GM18502 (cell line): Measurements from ENCODE around the gene CHGA.

ENCODE experiments used
- ATAC-seq: cut with Tn5 transposase; IDR thresholded peaks from one replicate; pipeline ENCODE4 v1.9.1; 2021; ENCODE audit warnings: mild to moderate bottlenecking; ENCODE audit not compliant: unreplicated experiment, poor library complexity

The CHGA gene

DNA sequence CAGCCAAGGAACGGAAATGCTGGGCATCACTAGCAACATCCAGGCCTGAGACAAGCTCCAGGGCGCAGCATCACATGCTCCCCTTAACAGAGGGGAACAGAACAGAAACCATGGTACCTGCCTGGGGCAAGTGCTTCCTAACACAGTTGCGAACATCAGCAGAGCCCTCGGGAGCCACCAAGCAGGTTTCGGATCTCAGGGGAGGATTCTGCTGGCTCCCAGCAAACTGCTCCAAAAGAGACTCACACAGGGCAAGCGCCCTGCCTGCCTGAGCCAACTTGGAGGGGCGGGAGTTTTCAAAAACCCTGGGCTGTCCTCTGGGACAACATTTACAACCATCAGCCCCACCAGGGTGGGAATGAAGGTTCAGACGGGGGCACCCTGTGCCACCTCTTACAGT, 19.6 kb downstream of the CHGA start:
- no peak for ATAC-seq

DNA sequence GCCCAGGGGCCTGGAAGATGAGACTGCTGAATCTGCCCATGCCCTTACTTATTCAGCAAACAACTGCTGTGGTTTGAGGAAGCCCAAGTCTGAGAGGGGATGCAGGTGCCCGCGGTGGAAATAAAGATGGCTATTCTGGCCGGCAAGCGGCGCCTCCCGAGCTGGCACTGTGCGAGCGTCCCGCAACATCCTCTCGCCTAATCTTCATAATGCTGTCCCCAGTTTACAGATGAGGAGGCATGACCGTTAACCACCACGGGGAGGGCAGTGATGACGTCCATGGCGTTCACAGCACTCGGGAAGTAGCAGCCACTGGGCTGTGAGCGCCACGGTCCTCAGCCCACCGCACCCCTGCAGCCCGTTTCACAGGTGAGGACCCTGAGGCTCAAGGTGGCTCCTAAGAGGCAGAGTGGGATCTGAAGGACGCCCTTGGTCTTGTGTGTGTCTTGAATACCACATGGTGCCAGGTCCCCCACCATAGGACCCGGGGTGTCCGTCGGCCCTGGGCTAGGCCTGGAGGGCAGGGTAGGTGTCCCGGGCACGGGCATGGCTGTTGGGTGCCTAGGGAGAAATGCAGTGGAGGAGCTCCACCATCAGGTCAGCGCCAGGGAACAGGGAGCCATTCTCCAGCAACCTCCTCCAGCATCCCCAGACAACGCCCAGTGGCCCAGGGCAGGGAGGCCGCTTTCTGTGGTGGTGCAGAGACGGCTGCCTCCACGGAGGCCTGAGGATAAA, 20.2 kb downstream of the CHGA start:
- no peak for ATAC-seq

DNA sequence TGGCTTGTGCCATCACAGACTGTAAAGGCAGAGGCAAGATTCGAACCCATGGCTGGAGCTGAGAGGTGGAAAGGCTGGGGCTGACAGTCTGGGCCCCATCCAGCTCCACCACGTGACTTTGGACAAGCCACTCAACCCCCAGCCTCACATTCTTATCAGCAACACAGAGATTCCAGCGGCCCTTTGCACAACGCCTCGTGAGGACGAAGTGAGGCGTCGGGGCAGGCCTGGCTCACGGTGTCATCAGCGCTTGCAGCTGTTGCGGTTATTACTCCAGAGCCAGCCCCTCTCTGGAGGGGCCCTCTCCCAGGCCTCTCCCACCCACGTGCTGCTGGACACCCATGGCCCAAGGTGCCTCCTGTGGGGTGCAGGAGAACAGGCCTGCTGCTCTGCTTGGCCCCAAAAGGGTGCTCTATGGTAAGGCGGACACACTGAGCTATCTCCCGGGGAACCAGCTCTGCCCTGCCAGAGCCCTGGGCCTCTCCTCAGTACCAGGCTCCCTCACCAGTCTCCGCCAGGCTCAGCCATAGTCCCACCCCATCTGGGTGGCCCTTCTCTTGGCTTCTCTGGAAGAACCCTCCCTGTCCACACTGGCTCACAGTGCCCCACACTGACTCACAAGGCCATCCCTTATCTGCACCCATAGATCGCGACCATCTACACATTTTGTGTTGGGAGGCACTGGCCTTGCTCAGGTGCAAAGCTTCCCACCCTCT, 21.1 kb downstream of the CHGA start:
- ATAC-seq = no peak

DNA sequence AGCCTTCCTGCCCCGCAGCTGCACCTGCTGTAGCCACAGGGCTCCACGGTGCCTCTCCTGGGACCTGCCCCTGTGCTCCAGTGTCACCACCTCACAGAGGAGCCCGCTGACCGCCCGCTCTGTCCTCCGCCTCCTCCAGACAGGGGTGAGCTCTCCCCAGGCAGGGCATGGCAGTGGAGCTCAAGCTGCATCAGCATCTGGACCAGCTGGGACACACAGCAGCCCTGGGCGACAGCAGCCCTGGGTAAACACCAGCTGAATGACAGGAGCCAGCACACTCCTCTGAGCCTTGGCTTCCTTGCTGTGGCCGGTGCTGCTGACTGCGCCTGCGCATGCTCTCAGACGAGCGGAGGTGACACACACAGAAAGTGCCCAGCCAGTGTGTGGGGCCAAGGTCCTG, 22.0 kb downstream of the CHGA start:
- no peak for ATAC-seq

DNA sequence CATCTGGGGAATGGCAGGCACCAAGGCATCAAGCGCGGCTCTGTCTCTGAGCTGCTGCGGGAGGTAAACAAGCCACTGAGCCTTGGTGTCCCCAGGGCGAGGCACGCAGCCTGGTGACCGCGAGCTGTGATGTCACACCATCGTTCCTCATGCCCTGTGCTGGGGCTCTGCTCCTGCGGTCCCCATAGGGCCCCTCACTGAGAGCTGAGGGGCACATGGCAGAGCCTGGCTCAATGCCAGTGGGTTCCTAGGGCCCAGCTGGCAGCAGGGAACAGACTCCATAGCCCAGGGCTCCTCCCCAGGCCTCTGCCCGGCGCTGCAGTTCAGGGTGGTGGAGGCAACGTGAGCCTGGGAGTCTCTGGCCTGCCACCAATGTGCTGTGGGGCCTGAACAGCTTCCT, 22.6 kb downstream of the CHGA start:
- no peak for ATAC-seq

DNA sequence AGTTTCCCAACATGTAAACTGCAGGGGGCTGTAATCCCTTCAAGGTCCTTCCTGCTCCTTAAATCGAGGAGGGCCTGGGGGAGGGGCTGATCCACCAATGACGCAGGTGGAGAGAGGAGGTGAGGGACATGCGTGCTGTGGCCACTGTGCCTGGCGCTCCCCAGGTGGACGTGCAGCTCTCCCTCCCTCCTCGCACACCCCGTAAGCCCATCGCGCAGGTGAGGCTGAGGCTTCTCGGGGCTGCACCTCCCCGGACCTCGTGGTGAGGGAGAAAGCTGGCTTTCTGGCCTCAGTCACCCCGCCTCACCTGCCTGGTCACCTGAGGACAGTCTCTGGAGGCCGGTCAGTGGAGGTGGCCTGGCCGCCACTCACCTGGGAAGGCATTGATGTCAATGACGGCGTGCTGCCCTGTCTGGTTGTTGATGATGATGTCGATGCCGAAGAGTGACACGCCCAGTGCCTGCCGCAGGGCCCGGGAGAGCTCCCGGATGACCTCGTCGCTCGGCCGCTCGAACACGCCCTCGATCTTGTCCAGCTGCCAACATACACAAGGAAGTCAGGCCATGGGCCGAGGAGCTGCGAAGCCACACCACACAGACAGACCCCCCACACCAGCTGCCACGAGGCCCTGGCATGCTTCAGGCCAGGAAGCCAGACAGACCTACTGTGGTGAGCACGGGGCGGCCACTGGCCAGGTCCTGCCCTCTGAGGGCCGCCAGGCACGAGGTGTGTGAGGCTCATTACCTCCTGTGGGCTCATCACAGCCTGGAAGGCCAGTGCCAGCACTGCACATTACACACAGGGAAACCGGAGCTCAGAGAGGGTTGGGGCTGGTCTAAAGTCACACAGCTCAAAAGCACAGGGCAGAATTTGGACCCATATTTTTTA, 23.3 kb downstream of the CHGA start:
- no peak for ATAC-seq

DNA sequence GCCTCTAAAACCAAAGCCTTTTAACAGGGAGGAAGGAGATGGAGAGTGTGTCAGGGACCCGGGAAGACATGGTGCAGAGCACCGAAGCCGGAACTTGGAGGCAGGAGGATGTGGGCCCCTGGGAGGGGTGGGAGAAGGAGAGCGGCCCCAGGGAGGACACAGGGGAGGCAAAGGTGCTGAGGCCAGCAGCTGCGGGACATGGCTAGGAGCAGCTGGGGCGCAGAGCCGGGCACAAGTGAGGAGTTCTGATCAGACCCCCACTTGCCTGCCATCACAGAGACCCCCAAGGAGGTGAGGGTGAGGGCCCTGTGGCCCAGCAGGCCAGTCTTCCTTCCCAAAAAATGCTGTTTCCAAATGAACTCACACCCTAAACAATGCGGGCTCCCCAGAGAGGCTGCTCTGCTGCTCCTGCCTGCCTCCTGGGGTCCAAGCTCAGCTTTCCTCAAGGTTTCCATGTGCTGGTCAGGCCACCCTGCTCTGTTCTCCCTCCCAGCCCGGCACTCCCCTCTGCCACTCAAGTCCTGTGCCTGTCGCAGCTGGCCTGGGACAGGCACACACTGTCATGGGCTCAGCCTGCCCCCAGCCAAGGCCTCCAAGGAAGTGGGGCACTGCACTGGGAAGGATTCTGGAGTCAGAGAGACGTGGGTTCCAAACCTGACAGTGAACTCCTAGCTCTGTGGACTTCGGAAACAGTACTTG, 24.0 kb downstream of the CHGA start:
- ATAC-seq = no peak

DNA sequence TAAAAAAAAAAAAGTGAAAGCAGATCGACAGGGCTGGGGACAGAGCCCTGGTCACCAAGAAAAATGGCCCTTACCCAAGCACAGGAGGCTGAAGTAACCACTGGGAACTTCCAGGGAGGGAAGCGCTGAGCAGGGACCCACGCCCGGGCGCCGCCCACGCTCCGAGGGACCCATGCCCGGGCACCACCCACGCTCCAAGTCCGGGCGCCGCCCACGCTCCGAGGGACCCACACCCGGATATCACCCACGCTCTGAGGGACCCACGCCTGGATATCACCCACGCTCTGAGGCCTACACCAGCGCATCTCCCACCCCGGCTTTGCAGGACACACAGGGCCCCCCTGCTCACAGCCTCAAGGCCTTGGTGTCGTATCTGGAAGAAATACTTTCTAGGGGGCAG, 25.7 kb downstream of the CHGA start:
- ATAC-seq = no peak

DNA sequence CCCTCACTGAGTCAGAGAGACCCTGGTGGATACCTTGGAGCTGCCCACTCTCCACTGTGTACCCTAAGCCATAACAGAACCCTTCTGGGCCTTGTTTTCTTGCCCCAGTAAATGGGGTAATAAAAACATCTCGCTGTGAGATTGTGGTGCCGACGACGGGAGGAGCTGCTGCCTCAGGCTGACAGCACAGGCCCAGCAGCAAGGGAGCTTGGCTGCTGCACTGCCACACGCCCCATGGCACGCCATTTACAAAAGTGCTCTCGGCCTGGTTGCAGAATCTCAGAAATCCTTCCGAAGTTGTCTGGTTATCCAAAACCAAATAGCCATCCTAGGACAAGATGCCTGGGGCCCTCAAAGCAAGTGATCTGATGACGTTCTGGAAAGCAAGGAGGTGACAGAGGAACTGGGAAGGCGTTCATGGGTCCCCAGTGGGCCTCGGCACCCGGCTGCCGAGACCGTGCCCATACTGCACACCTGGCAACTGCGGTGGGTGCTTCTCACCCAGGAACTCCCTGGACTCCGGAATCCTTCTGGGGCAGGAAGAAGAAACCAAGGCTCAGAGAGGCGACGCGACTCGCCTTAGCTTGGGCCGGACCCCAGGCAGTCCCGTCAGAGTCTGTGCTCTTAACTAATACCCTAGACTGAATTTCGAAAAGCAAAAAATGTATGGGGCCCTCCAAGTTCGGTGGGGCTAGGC, 26.7 kb downstream of the CHGA start:
- no peak for ATAC-seq

DNA sequence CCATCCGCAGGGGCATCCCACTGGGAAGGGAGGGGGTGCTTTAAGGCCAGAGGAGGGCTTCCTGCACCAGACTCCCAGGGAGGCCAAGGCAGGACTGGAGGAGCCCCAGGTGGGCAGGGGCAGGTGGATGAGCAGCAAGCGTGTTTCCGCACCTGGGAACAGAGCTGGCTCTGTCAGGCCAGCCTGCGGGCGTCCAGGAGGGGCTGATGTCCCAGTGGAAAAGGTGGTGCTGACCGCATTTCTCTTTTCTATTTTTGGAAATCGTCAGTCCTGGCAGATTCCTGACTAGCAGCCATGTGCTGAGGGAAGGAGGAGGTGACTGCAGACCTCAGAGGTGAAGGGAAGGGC, 27.2 kb downstream of the CHGA start:
- ATAC-seq = no peak

DNA sequence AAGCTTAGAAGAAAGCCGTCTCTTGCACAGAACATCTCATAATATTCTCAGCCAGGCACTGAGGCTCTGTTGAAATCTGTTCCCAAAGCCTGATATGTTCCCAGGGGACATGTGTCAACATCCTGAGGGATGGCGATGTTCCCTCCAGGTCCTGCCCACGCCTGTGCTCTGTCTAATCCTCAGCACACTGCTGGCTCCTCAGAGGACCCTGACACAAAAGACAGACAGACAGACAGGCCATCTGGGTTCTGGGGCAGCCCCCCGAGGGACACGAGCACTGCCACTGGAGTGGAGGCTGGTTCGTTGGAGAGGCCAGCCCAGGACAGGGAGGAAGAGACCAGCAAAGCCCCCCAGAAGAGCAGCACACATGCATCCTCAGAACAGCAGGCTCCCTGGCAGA, 27.8 kb downstream of the CHGA start:
- no peak for ATAC-seq

DNA sequence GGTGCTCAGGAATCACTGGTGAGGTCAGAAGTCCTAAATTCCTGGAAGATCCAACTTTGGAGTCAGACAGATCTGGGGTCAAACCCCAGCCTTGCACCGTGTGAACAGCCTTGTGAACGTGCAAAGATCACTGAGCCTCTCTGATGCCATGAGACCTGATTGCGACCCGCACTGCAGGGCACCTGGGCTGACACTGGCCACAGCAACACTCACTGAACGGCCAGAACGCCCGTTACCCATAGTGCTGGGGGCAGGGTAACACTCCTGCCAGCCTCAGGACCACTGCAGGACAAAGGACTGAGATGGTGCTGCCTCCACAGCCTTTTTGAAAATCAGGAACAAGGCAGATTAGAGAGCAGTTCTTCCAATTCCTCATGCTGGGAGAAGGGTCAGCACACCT, 28.3 kb downstream of the CHGA start:
- ATAC-seq = no peak

DNA sequence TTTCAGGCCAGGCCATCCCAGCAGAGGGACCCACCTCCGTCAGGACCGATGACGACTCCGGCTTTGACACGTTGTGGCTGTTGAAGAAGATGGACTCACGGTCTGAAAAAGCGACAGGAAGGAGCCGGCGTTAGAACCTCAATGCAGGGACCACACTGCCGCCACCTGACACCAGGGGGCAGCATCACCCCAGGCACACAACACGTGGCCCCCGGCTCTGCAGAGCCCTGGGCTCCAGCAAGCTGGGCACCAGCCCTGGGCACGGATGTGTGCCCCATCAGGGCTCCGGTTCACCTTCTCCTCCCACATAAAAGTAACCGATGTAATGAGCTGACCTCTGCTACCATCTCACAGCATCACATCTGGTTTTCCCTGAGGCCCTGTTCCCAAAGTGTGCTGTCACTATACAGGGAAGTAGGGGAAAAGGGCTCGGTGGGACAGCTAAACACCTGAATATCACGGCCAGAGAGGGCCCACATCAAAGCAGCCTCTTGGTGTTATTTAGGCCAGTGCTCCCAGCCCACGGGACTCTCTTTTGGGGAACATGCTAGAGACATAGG, 29.0 kb downstream of the CHGA start:
- ATAC-seq = peak; percentile 76

DNA sequence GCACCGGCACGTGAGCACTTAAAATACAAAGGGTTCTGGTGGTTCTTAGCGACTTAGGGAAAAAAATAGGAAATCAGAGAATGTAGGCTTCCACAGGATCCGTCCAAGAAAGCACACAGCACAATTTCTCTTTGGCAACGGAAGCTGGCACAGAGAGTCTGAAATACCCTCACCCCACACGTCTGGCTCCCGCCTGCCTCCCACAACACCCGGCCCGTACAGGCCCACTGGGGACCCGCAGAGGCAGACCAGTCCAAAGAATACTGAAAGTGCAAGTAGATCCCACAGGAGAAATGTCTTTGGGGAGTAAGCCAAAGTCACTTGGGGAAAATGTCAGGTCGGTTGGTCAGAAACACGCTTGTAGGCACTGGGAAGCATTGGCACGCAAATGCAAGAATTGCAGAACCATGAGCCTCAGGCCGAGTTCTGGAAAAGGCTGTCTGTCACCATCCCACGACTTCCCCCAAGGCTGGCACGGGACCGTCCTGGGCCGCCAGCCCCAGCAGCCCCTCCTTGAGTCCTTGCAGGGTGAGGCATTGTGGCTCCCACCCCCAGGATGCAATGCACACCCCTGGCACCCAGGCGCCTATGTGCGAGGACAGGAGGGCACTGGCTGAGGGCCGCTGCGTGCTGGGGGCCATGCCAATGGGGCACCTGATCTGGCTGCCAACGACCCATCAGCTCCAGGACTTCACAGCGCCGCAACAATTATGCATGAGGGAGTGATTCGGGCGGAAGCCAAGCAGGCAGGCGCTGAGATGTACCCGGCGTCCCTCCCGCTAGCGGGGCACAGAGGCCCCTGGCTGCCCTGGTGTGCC, 29.7 kb downstream of the CHGA start:
- ATAC-seq = no peak

DNA sequence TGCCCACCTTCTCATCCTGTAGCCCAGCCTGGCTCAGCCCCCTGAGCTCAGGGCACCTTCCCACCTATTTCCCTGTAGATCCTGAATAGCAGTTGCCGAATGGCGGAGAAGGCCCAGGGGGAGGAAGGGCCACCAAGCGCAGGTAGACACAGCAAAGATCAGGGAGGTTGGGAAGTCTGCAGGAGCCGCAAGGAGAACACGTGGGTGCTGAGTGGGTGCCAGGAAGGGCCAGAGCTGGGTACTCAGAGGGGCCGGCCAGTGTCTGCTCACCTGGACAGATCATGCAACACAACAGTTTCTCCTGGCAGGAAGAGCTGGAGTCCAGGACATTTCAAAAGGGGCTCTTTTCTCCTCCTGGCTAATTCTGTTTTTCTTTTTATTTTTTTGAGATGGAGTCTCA, 30.6 kb downstream of the CHGA start:
- no peak for ATAC-seq

DNA sequence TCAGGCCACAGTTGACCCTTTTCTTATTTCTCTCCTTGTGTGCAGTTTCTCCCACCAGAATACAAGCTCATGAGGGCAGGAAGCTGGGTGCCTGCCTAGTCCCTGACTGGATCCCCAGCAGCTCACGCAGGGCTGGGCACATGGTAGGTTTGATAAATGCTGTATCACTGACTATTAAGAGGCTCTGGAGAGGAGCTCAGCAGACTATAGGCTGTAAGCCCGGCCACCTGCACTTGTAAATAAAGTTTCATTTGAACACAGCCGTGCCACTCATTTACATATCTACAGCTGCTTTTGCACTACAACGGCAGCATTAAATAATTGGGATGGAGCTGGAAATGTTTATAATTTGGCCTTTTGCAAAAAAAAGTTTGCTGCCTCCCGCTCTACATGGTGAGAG, 32.0 kb downstream of the CHGA start:
- no peak for ATAC-seq

DNA sequence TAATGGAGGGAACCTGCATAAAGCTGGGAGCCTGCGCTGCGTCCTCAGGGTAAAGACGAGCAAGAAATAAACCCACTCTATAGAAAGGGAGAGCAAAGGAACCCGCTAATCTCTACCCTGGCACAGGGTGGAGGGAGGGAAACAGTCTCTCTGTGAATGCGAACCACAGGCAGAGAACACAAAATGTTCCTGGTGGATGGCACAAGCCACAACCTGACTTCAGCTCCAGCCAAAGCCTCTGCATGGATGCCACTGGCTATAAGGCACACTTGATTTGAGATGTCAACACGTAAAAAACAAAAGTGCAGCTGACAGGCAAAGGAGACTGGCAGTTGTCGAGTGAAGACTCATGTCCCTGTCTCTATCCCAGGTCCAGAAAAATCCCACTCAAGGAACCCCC, 32.4 kb downstream of the CHGA start:
- no peak for ATAC-seq

DNA sequence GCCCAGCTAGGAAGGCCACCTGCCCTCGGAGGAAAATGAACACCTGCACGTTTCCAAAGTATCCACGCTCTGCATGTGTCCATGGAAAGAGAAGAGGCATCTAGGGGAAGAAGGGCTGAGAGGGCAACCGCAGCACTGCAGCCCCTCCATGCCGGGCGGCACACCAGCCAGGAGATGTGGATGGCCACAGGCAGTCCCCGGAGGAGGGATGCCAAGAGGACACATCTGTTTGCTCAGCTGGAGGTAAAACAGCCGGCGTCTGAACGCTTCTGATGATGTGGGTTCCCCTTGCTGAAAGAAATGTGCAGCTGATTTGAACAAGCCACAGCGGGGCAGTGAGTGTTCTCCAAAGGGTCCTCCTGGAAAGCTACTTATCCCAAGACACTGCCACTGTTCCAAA, 34.0 kb downstream of the CHGA start:
- no peak for ATAC-seq
